ENCODE data around the gene CAPN10.

DNA sequence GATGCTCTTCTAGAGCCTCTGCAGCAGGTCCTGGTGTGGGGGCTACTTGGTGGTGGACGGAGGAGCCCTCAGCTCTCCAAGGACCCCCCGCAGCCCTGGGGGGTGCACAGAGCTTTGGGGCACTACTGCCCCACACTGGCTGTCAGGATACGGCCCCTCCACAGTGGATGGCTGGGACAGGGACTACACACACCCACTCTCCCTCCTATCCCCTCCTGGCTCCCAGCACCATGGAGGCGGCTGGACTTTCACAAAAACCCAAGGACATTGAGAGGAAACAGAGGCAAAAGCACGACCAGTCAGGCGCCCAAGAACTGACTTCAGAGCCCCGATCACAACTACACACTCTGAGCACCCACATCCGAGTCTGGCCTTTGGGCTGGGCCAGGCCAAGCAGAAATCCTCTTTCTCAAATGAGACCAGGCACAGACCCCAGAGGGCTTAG lies 51.4 kb downstream of the CAPN10 start:
- TF ChIP-seq ZNF274 (IDR thresholded peaks at IDR 0.05; ENCODE audit: low read depth, low read length) (no peak), SUZ12 (IDR thresholded peaks at IDR 0.05; ENCODE audit: extremely low read depth, insufficient read depth, insufficient read length) (no peak), YY1 (IDR thresholded peaks at IDR 0.05; ENCODE audit: insufficient read depth, insufficient read length) (no peak)

All from NT2/D1 (cell line).